GM23338 (cell line): ENCODE results near the gene GNAS.

Experiments used
- CREB1 ChIP-seq: fragments of 250-450 bp; sonication (Bioruptor Pico); IDR thresholded peaks from 2 replicates; pipeline ENCODE4 v1.5.0; 2020; ENCODE audit warnings: low read depth, mild to moderate bottlenecking, moderate library complexity
- CTCF ChIP-seq, 2 experiments: fragments of 200-600 bp in 1 of 2; sonication (generic) in 1 of 2; conservative IDR thresholded peaks; 2 replicates each; pipeline versions ENCODE4 v1.5.1 to v1.6.1; 2016 to 2017; ENCODE audit warnings: antibody characterized with exemption in 2 of 2, low read depth in 2 of 2, mild to moderate bottlenecking in 2 of 2, moderate library complexity in 1 of 2
- ETS1 ChIP-seq: IDR thresholded peaks from 2 replicates; pipeline ENCODE4 v1.6.1; 2016; ENCODE audit warnings: antibody characterized with exemption
- EZH2 ChIP-seq: fragments of 200-600 bp; sonication (generic); IDR thresholded peaks from one replicate; pipeline ENCODE4 v1.8.0; 2017; ENCODE audit warnings: antibody characterized with exemption, mild to moderate bottlenecking, low read depth; ENCODE audit not compliant: unreplicated experiment
- EZH2phosphoT487 ChIP-seq: fragments of 200-600 bp; sonication (generic); IDR thresholded peaks from one replicate; pipeline ENCODE4 v1.8.1; 2018; ENCODE audit warnings: antibody characterized with exemption; ENCODE audit not compliant: unreplicated experiment
- POLR2AphosphoS5 ChIP-seq: IDR thresholded peaks from 2 replicates; pipeline ENCODE4 v1.6.1; 2016; ENCODE audit warnings: antibody characterized with exemption, low read depth
- REST ChIP-seq: IDR thresholded peaks from one replicate; pipeline ENCODE4 v1.6.1; 2018; ENCODE audit warnings: antibody characterized with exemption; ENCODE audit not compliant: unreplicated experiment
- ZNF114 ChIP-seq: fragments of 250-450 bp; sonication (Bioruptor Pico); IDR thresholded peaks from 2 replicates; pipeline ENCODE4 v1.5.0; 2020; ENCODE audit warnings: mild to moderate bottlenecking, moderate library complexity

- TF ChIP-seq CTCF (conservative IDR thresholded peaks at IDR 0.05; ENCODE audit: low read depth in 2 of 2) (no peak), EZH2 (no peak), ETS1 (no peak), POLR2AphosphoS5 (peak; percentile 45; the same call in 1 of the 2 replicates), EZH2phosphoT487 (no peak), CREB1 (no peak), REST (no peak), ZNF114 (no peak)
These were observed 59.5 kb downstream of the GNAS start for GRCh38 chr20:58911970-58912369.
